Stimulated activated CD8-positive, alpha-beta memory T cell treated with anti-CD3 and anti-CD28 coated beads, Interleukin-4, amount 100 ng/mL, for 1 hour (primary cell): ENCODE results near the gene NR4A2.

Experiments
- DNase-seq, 2 donors: peaks; one replicate each; pipeline ENCODE4 v3.0.0-alpha.2; 2020; ENCODE audit warnings: low read depth in 2 of 2, low spot score in 1 of 2

The NR4A2 gene

GRCh38 chr2:156332534-156333273 lies at the start of gene NR4A2:
TSS of gene NR4A2 (minus strand) at chr2:156332721. CDS start at chr2:156330186, 2,535 bp downstream.
- DNase-seq: peak; percentile 81 to 88

GRCh38 chr2:156380117-156380645 lies 47.7 kb upstream of the NR4A2 start:
- DNase-seq: no peak

GRCh38 chr2:156379714-156380113 lies 47.2 kb upstream of the NR4A2 start:
- DNase-seq: no peak

- DNase-seq: no peak
Measured at GRCh38 chr2:156379071-156379470, 46.5 kb upstream of the NR4A2 start.

- DNase-seq: no peak
Measured at GRCh38 chr2:156366753-156367152, 34.2 kb upstream of the NR4A2 start.

- DNase-seq: no peak
Measured at GRCh38 chr2:156363141-156363540, 30.6 kb upstream of the NR4A2 start.

GRCh38 chr2:156356014-156356754 lies 23.7 kb upstream of the NR4A2 start:
- no peak for DNase-seq

GRCh38 chr2:156352911-156353310 lies 20.4 kb upstream of the NR4A2 start:
- DNase-seq: no peak

GRCh38 chr2:156350374-156351142 lies 18.0 kb upstream of the NR4A2 start:
- no peak for DNase-seq

GRCh38 chr2:156349605-156350004 lies 17.1 kb upstream of the NR4A2 start:
- no peak for DNase-seq

- no peak for DNase-seq
Measured at GRCh38 chr2:156349161-156349560, 16.6 kb upstream of the NR4A2 start.

- DNase-seq: no peak
Measured at GRCh38 chr2:156347431-156347830, 14.9 kb upstream of the NR4A2 start.

- DNase-seq: no peak
Measured at GRCh38 chr2:156346731-156347130, 14.2 kb upstream of the NR4A2 start.

GRCh38 chr2:156345582-156345981 lies 13.1 kb upstream of the NR4A2 start:
- no peak for DNase-seq

- no peak for DNase-seq
Measured at GRCh38 chr2:156343940-156344301, 11.4 kb upstream of the NR4A2 start.

GRCh38 chr2:156343096-156343939 lies 10.8 kb upstream of the NR4A2 start:
- DNase-seq: no peak

GRCh38 chr2:156342254-156343095 lies 10.0 kb upstream of the NR4A2 start:
- peak; percentile 79 to 83 for DNase-seq

GRCh38 chr2:156341452-156342253 lies 9.1 kb upstream of the NR4A2 start:
- DNase-seq: peak; percentile 77 to 83
